LoVo (cell line): Measurements from ENCODE around the gene IFRD2.
"Not testable (repeated sequence)": the region's sequence is repeated elsewhere in the genome, so short reads cannot be mapped to it uniquely, and the experiment has no call there.

Source experiments
- DNase-seq: peaks from one replicate; pipeline ENCODE4 v3.0.0-alpha.2; 2016; ENCODE audit warnings: low spot score

Gene IFRD2

DNA sequence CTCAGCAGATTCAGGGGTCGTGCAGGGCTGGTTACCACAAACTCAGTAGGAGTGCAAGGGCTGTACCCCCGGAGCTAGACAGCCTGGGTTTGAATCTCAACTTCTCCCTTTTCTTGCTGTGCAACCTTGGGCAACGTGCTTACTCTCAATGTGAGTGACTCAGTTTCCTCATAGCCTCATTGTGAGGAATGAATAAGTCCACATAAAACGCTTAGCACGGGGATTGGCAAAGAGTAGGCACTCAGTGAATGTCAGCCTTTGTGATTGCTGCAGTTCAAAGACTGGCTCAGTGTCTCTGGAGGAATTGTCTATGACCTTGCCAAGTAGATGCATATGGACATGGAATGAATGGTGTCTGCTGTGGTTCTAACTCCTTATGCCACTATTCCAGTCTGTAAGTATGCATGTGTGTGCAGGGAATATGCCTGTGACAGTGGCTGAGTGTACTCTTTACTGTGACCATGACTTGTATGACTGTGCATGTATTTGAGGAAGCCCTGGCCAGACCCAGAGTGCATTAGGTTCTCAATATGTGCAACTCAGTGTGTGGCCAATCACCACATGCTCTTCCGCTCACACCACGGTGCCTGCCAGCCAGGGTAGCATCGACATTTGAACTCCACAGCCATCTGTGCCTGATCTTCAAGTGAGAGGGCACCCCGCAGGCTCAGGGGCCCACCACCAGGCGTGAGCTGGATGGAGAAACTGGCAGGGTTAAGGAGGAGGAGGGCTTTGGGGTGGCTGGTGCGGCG lies 7.9 kb upstream of the IFRD2 start:
- DNase-seq = no peak

DNA sequence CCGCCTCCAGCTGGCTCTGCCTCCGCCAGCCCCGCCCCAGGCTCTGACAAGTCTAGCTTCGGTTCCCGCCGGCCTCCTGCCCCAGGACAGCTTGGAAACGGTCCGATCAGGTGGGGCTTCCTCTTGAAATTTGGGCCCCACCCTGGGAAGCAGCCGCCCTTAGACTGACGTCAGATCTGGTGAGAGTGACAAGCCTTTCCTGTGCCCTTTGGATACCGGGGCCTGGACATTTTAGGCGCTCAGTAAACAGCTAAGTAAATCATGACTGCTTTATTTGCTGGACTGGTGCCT lies 7.4 kb upstream of the IFRD2 start:
- no peak for DNase-seq

DNA sequence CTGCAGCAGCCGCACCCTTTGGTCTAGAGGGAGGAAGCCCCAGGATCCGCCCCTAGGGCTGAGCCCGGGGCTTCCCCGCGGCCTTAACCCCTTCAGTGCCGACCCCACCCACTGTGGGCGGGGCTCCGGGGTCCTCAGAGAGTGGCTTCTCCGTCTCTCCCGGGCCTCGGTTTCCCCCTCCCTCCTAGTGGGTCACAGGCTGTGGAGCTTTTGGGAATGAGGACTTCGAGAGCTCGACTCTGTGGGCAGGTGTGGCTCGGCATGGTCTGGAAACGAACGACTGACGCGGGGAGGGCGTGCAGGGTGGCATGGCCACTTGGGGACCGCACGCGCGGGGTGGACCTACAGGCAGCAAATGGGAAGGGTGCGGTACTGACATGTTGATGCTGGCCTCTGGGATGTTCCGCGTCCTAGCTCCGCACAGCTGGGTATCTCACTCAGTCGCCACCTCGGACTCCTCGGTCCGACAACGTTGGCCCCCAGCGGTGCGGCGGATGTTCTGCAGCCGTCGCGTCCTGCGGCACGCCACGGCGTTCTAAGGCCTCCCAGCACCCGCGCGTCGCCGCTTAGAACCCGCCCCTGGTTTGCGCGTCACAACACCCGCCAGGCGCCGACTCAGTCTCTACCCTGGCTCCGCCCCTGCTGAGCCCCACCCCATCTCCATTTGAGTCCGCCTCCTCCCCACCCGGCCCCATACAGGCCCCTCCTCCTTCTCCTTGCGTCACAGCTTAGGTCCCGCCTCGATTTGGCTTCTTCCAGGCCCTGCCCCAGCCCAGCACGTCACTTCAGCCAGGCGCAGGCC lies 6.8 kb upstream of the IFRD2 start, which contains the start of the genes HYAL3 and NAA80:
Gene HYAL3 (minus strand): TSS at position 570 of the 802 bp plus-strand sequence. CDS start 3,803 bp downstream, outside the sequence.
Gene NAA80 (minus strand): TSS at position 570 of the 802 bp plus-strand sequence. CDS start 1,942 bp downstream, outside the sequence.
- DNase-seq = peak; percentile 99

DNA sequence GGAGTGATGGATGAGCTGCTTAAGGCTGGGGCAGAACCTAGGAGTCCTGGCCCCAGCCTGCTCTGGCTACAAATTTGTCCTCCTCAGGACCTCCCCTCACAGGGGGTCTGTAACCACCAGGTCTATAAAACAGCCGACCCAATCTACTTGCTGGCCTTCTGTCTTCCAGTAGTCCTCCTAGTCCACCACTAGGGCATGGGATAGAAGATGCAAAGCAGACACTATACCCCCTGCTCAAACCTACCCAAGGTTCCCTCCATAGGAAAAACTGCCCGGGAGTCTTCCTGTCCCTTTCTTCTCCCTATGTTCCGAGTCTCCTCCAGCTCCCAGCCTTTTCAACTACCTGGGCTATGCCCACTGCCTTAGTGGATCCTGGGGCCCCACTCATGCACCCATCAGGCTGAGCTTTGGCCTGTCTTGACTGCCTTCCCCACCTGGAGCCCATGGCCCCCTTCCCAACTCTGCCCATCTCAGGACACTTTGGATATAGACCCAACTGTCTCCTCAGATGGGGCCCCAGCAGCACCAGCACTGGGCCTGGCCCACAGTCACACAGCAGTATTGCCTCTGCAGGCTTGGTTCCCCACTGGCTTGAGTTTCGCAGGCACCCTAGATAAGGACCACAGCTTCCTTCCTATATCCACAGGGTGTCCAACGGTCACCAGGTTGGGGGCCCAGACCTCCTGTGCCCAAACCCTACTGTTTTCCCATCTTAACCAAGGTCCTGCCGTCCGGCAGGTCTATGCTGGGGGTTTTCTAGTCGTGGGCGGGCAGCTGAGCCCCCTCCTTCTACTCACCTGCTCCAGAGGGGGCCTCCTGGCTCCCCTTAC lies 5.9 kb upstream of the IFRD2 start:
- no peak for DNase-seq

DNA sequence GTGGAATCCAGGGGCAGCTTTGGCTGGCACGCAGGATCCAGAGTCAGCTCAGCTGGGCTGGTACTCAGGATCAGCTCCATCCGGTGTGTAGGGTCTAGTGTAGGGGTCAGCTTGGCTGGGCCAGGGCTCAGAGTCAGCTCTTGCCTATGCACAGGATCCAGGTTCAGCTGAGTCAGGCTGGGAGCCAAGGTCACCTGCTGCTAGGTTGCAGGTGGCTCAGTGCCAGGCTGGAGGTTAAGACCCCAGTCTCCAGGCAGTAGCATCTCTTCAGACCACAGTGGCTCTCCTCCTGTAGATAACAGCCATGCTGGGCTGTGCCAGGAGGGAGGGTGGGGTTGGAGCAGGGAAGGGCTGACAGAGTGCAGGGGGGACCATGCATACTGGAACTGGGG lies 5.2 kb upstream of the IFRD2 start:
- no peak for DNase-seq

DNA sequence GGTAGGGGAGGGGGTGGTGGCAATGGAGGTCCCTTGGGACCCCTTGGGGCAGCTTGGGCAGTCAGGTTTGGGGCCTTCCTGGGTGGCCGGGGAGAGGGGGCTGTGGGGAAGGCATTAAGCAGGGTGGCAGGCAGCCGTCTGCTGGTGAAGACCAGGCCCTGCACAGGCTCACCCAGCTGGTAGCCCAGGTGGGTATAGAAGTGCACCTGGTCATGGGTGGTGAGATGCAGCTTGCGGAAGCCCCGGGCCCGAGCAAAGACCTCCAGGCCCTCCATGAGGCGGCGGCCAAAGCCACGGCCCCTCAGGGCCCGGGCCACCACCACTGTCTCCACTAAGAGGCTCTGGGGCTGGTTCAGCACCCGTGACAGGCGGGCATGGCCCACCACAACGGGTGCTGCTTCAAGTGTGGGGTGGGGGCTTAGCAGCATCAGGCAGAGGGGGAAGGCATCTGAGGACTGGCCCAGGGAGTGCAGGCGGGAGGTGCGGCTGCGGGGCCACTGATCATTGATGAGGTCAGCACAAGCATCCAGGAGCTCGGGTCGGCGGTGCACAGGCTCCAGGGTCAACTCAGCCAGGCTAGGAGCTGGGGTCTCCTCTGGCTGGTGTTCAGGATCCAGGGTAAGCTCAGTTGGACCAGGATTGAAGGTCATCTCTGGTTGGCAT lies 4.6 kb upstream of the IFRD2 start:
- DNase-seq = no peak

GRCh38 chr3:50295553-50296431 lies 3.6 kb upstream of the IFRD2 start:
- DNase-seq = no peak

DNA sequence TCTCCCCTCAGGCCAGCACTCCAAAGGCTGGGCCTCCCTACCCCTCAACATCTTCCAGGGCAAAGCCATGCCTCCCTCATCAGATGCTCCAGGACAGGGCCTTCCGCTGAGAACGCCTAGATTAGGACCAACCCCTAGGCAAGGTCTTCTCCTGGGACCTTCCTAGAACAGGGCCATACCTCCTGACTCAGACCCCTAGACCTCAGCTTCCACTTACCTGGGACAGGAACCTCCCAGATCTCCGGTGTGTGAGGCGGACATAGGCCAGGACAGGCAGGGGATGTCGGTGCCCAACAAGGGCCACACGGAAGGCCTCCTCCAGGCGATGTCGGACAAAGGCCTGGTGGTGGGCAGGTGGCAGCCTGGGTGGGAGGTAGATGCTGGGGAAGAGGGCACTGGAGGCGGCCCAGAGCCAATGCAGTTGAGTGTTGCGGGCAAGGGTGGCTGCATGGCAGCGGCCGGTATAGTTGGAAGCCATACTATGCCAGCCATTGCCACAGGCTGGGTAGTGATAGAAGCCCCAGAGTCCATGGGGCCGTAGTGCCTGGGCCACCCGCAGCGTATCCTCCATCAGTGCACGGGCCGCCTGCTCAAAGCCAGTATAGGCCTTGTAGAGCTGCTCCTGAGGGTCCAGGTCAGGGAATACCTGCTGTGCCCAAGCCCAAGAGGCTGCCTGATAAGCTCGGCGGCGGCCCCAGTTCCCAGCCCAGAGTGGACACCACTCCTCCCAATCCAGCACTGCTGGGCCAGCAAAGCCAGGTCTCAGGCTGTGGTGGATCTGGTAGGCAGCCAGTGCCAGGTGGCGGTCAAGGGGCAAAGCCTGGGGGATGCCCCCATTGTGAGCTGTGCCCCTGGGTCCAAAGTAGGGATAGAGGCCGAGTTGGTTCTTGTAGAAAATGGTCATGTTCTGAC lies 2.5 kb upstream of the IFRD2 start:
- no peak for DNase-seq

GRCh38 chr3:50294089-50294488 lies 1.9 kb upstream of the IFRD2 start:
- no peak for DNase-seq

DNA sequence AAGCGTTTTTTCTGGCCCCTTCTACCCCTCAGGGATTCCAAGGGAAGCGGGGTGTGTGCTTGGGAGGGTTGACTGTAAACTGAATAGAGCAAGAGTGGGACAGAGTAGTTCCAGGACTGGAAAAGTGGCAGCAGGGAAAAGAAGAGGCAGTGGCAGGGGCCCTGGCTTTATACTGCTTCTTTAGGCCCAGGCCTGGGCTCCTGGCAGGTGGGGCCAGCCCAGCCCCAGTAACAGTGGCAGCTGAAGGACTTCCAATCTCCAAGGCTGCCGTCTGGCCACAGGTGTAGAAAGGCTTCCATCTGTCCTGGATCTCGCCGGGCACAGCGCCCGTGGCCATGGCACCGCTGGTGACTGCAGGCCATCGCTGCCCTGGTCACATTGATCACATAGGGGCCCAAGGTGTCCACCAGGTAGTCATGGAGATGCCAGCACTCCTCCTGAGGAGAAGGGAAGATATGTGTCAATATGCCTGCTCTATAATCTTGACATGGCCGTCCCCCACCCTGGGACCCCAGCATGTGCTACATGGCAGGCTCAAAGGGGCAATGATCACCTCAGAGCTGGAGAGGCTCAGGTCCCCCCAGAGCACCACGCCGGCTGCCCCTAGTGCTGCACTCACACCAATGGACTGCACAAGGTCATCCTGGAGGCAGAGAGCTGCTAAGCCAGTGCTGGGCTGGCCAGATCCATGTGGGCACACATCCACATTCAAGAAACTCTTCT lies 1.0 kb upstream of the IFRD2 start:
- no peak for DNase-seq

- DNase-seq = no peak
Measured at GRCh38 chr3:50290161-50290641, 2.0 kb downstream of the IFRD2 start.

DNA sequence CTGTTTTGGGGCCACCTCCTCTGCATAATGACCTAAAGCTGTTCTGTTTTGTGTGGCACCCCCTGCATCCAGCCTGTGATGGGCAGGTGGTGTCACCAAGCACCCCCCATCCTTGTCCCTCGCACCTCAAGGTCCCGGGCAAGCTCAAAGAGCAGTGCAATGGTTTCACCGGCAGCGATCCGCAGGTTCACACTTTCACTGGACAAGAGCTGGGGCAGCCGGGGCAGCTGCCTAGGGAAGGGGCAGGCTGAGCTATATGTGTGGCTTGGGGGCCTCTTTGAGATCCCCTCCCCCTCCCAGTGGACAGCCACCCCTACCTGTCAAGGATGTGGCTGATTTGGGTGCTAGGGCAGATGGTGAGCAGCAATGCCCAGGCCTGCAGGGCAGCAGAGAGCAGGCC lies 3.1 kb downstream of the IFRD2 start:
- no peak for DNase-seq

GRCh38 chr3:50288387-50289007 lies 3.7 kb downstream of the IFRD2 start:
- no peak for DNase-seq

GRCh38 chr3:50287262-50287661 lies 5.0 kb downstream of the IFRD2 start:
- no peak for DNase-seq

DNA sequence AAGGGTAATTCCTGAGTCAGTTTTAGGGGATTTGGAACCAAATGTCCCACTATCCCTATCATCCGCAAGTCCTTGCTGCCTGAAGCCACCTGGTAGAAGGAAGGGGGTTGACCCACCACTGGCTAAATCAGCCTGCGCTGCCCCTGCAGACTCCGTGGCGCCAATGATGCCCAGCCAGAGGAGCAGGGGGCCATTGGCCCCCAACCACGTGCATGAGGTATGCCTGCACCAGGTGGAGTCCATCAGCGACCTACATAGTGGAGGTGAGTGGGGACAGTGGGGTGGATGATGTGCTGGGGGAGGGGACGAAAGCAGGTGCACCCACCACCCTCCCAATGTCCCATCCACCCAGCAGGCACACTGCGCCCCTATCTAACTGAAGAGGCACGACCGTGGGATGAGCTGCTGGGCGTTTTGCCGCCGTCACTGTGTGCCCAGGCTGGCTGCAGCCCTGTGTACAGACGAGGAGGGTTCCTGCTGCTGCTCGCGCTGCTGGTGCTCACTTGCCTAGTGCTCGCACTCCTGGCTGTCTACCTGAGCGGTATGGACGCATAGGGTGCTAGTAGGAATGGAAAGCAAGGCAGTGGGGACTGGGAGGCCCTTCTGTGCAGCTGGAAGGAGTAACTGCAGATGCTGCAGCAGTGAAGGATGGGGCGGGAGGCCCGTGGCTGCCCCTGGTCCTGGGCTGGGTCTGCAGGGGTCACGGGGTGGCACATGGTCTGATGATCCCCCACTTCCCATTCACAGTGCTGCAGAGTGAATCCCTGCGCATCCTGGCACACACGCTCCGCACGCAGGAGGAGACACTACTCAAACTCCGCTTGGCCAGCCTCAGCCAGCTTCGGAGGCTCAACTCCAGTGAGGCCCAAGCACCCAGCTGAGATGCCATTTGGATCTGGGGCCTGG lies 5.7 kb downstream of the IFRD2 start:
- no peak for DNase-seq

DNA sequence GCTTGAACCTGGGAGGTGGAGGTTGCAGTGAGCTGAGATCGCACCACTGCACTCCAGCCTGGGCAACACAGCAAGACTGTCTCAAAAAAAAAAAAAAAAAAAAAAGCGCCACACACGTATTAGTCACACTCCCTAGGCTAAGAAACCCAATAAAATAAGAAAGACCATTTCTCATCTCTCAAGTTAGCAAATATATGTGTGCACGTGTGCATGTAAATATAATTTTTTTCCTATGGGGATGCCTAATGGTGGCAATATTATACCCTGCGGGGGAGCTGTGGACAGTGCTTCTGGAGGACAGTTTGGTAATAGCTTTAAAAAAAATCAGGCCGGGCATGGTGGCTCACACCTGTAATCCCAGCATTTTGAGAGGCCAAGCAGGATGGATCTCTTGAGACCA lies 8.1 kb downstream of the IFRD2 start:
- not testable (repeated sequence) for DNase-seq

DNA sequence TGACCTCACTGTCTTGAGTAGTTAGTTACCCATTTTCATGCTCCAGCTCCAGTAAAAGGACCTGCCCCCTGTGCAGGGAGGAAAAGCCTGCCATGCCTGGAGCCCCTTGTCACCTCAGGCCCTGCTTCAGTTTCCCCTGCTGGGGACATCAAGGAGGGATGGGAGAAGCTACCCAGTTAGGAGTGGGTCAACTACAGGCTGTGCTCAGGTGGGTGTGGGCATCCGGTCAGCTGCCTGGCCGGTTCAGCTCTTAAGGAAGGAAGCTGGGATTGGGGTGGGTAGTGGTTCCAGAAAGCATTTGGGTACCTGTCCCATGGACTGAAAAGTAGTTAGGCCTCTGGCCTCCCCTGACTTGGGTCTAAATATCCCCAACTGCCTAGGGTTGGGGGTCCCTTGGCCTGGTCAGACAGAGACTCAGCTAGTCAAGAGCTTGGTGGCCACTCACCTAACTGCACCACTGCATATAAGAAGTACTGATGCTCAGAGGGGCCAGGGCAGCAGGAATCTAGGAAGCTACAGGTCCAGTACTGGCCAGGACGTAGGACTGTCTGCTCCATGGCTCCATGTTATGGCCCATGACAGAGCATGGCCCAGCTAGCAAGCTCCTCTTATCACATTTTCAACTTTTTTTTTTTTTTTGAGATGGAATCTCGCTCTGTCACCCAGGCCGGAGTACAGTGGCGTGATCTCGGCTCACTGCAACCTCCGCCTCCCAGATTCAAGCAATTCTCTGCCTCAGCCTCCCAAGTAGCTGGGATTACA lies 12.8 kb downstream of the IFRD2 start:
- DNase-seq = no peak
